Thoracic aorta (tissue), 2 donors: ENCODE data around the gene PLXNA2. TPM values are rescaled to one million over a fixed set of nuclear protein-coding genes. Genes with fewer than 3 reads are reported as not detected.

Experiments used
- ATAC-seq: fragments of 150-250 bp; one replicate; pipeline ENCODE4 v1.8.0; 2017; ENCODE audit warnings: low read depth; ENCODE audit not compliant: insufficient number of reproducible peaks, low FRiP score
- DNase-seq: peaks from one replicate; pipeline ENCODE4 v3.0.0-alpha.2; 2020; ENCODE audit warnings: low spot score
- H3K27ac ChIP-seq, 2 donors: fragments of 200-600 bp; sonication (generic); 1 replicate in 1 of 2; 2 replicates in 1 of 2; pipeline ENCODE4 v1.5.1; 2016; ENCODE audit warnings: mild to moderate bottlenecking in 2 of 2, moderate library complexity in 2 of 2
- H3K27me3 ChIP-seq: fragments of 200-600 bp; sonication (generic); replicated peaks from 2 replicates; pipeline ENCODE4 v1.6.0; 2016; ENCODE audit warnings: mild to moderate bottlenecking; ENCODE audit not compliant: insufficient read depth
- H3K36me3 ChIP-seq: fragments of 200-600 bp; sonication (generic); one replicate; pipeline ENCODE4 v1.5.1; 2016
- H3K4me1 ChIP-seq, 2 donors: fragments of 200-600 bp; sonication (generic); 1 replicate in 1 of 2; 2 replicates in 1 of 2; pipeline versions ENCODE4 v1.5.1 to v1.6.0; 2016; ENCODE audit warnings: low read depth in 2 of 2, mild to moderate bottlenecking in 1 of 2; ENCODE audit not compliant: control insufficient read depth in 1 of 2
- H3K4me3 ChIP-seq: fragments of 200-600 bp; sonication (generic); 2 replicates; pipeline ENCODE4 v1.5.1; 2016; ENCODE audit warnings: mild to moderate bottlenecking
- H3K9me3 ChIP-seq: fragments of 200-600 bp; sonication (generic); 2 replicates; pipeline ENCODE4 v1.5.1; 2016
- total RNA-seq, 2 donors: library from RNA; depleted of rRNA; stranded (reverse); fragments of >200 nt; gene quantifications; one replicate each; pipeline versions ENCODE4 v1.1.0 to v1.2.3, GENCODE V29; 2016
- TF ChIP-seq, protein P1 (sequence below): fragments of 200-600 bp; sonication (generic); IDR thresholded peaks from one replicate; pipeline ENCODE4 v1.5.1; 2019; ENCODE audit warnings: antibody characterized with exemption

PLXNA2 gene
- total RNA-seq, 2 donors from 2014 or later, result 30.2 to 62.2 TPM

GRCh38 chr1:208247696-208248095 is 3.5 kb upstream of the PLXNA2 start:
- H3K36me3 ChIP-seq, result no peaks in the 10 kb centered on the region
- H3K4me3 ChIP-seq, result no peak overlapping the region
- ATAC-seq, result no peak
- DNase-seq, result no peak
- TF ChIP-seq, protein P1, sequence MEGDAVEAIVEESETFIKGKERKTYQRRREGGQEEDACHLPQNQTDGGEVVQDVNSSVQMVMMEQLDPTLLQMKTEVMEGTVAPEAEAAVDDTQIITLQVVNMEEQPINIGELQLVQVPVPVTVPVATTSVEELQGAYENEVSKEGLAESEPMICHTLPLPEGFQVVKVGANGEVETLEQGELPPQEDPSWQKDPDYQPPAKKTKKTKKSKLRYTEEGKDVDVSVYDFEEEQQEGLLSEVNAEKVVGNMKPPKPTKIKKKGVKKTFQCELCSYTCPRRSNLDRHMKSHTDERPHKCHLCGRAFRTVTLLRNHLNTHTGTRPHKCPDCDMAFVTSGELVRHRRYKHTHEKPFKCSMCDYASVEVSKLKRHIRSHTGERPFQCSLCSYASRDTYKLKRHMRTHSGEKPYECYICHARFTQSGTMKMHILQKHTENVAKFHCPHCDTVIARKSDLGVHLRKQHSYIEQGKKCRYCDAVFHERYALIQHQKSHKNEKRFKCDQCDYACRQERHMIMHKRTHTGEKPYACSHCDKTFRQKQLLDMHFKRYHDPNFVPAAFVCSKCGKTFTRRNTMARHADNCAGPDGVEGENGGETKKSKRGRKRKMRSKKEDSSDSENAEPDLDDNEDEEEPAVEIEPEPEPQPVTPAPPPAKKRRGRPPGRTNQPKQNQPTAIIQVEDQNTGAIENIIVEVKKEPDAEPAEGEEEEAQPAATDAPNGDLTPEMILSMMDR, result no peak
- H3K27ac ChIP-seq, result peak overlapping the region in 1 of 2 donors; percentile 20
- H3K27me3 ChIP-seq, result no peaks in the 10 kb centered on the region
- peaks cover 24 to 50% of the 10 kb centered on the region in 2 donors for H3K4me1 ChIP-seq
- H3K9me3 ChIP-seq, result no peaks in the 10 kb centered on the region

- Histone ChIP-seq H3K27me3 (no peaks in the 10 kb centered on the region), H3K27ac (peak overlapping the region; percentile 84 to 88), H3K4me3 (peak overlapping the region; percentile 80), H3K9me3 (no peaks in the 10 kb centered on the region), H3K4me1 (peaks cover 29 to 59% of the 10 kb centered on the region in 2 donors), H3K36me3 (no peaks in the 10 kb centered on the region)
- TF ChIP-seq, protein P1, result peak; percentile 84
- peak; percentile 94 for DNase-seq
- no peak for ATAC-seq
Observed at GRCh38 chr1:208245185-208245705, 1.1 kb upstream of the PLXNA2 start.

DNA sequence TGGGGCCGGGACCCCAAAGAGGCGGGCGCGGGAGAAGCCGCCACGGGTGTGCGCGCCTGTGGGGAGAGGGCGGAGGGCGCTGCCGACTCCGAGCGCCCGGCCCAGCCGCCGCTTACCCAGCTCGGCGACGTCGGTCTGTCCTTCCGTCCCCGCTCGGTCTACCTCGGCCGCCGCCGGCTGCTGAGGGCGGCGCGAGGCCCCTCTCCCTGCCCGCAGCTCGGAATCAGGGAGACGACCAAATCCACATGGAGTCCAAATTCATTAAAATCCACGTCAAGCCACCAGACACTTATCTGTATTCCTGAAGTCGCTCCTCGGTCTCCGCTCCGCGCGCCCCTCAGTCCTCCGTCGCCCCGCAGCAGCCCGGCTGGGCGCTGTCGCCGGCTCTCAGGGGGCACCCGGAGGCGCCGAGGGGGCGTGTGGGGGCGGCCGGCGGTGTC is 637 bp downstream of the PLXNA2 start:
- Histone ChIP-seq H3K9me3 (no peaks in the 10 kb centered on the region), H3K27me3 (no peaks in the 10 kb centered on the region), H3K4me1 (peaks cover 35 to 68% of the 10 kb centered on the region in 2 donors), H3K36me3 (no peaks in the 10 kb centered on the region), H3K27ac (peak overlapping the region; percentile 84 to 88), H3K4me3 (peak overlapping the region; percentile 80)
- ATAC-seq, result peak; percentile 5
- no peak for DNase-seq
- TF ChIP-seq, protein P1, result no peak

- ATAC-seq, result no peak
- Histone ChIP-seq H3K4me3 (peak overlapping the region; percentile 80), H3K27me3 (no peaks in the 10 kb centered on the region), H3K9me3 (no peaks in the 10 kb centered on the region), H3K36me3 (no peaks in the 10 kb centered on the region), H3K27ac (peak overlapping the region; percentile 84 to 88), H3K4me1 (peaks cover 36 to 68% of the 10 kb centered on the region in 2 donors)
- DNase-seq, result no peak
- TF ChIP-seq, protein P1, result no peak
Observed at GRCh38 chr1:208242941-208243526, 1.1 kb downstream of the PLXNA2 start.

DNA sequence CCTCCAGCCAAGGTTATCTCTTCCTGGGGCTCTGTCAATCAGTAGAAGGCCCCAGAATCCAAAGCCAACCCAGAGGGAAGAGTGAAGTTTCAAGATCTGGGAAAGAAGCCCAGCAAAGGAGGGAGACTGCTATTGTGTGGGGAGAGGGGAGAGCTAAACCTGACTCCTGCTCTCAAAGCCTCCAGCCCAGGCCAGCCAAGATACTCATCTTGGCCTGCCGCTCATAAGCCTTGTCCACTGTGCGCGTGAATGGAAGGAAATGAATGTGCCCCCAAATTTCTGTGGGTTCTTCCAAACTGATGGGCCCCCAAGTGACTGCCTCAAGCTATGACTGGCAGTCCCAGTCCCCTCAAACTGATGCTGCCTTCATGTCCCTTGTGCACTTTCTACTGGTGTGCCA is 2.0 kb downstream of the PLXNA2 start:
- peak overlapping the region; percentile 5 to 26 for H3K27ac ChIP-seq
- TF ChIP-seq, protein P1, result no peak
- DNase-seq, result no peak

More for the DNA sequence above, 2.0 kb downstream of the PLXNA2 start:
- H3K4me1 ChIP-seq, result peaks cover 36 to 68% of the 10 kb centered on the region in 2 donors
- peaks cover 2% of the 10 kb centered on the region for H3K36me3 ChIP-seq
- peak overlapping the region; percentile 80 for H3K4me3 ChIP-seq
- no peaks in the 10 kb centered on the region for H3K9me3 ChIP-seq
- ATAC-seq, result no peak
- no peaks in the 10 kb centered on the region for H3K27me3 ChIP-seq
